GM18517 (cell line): ENCODE data around the gene KLHL22.
"Not testable (repeated sequence)": the region's sequence is repeated elsewhere in the genome, so short reads cannot be mapped to it uniquely, and the experiment has no call there.

Experiments
- ATAC-seq: cut with Tn5 transposase; IDR thresholded peaks from one replicate; pipeline ENCODE4 v1.9.1; 2021; ENCODE audit warnings: mild to moderate bottlenecking, moderate library complexity; ENCODE audit not compliant: unreplicated experiment

KLHL22 gene

GRCh38 chr22:20405291-20405930 is 90.2 kb downstream of the KLHL22 start:
- ATAC-seq: no peak

GRCh38 chr22:20404881-20405280 is 90.7 kb downstream of the KLHL22 start:
- no peak for ATAC-seq

GRCh38 chr22:20403779-20404140 is 91.8 kb downstream of the KLHL22 start:
- ATAC-seq: no peak

- ATAC-seq: no peak
Measured at GRCh38 chr22:20402960-20403778, 92.4 kb downstream of the KLHL22 start.

GRCh38 chr22:20401376-20402014 is 94.1 kb downstream of the KLHL22 start:
- ATAC-seq: no peak

- ATAC-seq: no peak
Measured at GRCh38 chr22:20400606-20401375, 94.8 kb downstream of the KLHL22 start.

- ATAC-seq: no peak
Measured at GRCh38 chr22:20399866-20400605, 95.6 kb downstream of the KLHL22 start.

GRCh38 chr22:20398420-20398819 is 97.2 kb downstream of the KLHL22 start:
- ATAC-seq: no peak

GRCh38 chr22:20397498-20397897 is 98.1 kb downstream of the KLHL22 start:
- no peak for ATAC-seq

- ATAC-seq: no peak
Measured at GRCh38 chr22:20396639-20397038, 99.0 kb downstream of the KLHL22 start.

GRCh38 chr22:20395907-20396287 is 99.7 kb downstream of the KLHL22 start:
- no peak for ATAC-seq

GRCh38 chr22:20395181-20395906 is 100.3 kb downstream of the KLHL22 start:
- ATAC-seq: no peak

GRCh38 chr22:20393705-20394476 is 101.7 kb downstream of the KLHL22 start, which contains the start of gene ZNF74:
Gene ZNF74, plus strand, starts transcription at chr22:20394151. Its CDS starts 478 bp downstream, at chr22:20394629.
- ATAC-seq: no peak

GRCh38 chr22:20392983-20393704 is 102.5 kb downstream of the KLHL22 start:
- no peak for ATAC-seq

- not testable (repeated sequence) for ATAC-seq
Measured at GRCh38 chr22:20392365-20392881, 103.2 kb downstream of the KLHL22 start.
